ENCODE data around the gene THRAP3.

Gene THRAP3

DNA sequence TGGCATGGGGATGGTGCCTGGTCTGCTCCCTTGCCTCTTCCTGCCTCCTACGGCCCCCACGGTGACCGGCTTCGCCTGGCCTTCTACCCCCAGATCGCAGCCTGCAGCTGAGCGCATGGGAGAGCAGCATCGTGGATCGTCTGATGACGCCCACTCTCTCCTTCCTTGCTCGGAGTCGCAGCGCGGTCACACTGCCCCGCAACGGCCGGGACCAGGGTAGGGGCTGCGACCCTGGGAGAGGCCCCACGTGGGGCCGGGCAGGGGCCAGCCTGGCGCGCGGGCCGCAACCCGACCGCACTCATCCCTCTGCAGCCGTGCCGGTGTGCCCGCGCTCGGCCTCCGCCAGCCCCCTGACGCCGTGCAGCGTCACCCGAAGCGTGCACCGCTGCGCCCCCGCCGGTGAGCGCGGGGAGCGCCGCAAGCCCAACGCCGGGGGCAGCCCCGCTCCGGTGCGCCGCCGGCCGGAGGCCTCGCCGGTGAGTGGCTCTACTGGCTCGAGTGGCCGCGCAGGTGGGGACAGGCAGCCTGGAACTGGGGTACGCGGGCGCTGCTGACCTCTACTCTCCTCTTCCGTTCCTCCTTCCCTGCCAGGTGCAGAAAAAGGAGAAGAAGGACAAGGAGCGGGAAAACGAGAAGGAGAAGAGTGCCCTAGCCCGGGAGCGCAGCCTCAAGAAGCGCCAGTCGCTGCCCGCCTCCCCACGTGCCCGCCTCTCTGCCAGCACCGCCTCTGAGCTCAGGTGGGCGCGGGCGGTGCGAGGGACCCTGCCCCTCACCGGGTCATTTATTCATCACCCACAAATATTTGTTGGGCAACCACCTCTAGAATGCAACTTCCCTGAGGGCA is 47.9 kb upstream of the THRAP3 start:
- no peak overlapping the region for H2AFZ ChIP-seq (ENCODE audit: low read depth, low read length)
- no peaks in the 10 kb centered on the region for H3K4me1 ChIP-seq (ENCODE audit: insufficient read depth, low read length)
- no peak overlapping the region for H3K9ac ChIP-seq (ENCODE audit: low read depth, low read length)
- H3K4me3 ChIP-seq (ENCODE audit: low read depth in 1 of 2, low read length in 2 of 2): no peak overlapping the region
- H3K9me3 ChIP-seq (ENCODE audit: insufficient read depth, low read length, severe bottlenecking): no peaks in the 10 kb centered on the region
- no peak overlapping the region for H3K4me2 ChIP-seq (ENCODE audit: insufficient read depth, low read length)
- DNase-seq (no peak), ATAC-seq (ENCODE audit: insufficient read depth, low read depth) (no peak)
- H3K36me3 ChIP-seq (ENCODE audit: insufficient read depth, low read length): peaks cover 94% of the 10 kb centered on the region
- H3K79me2 ChIP-seq (ENCODE audit: insufficient read depth, low read length): no peaks in the 10 kb centered on the region
- peaks cover 36% of the 10 kb centered on the region for H4K20me1 ChIP-seq (ENCODE audit: insufficient read depth, low read length)
- TF ChIP-seq, protein P1, sequence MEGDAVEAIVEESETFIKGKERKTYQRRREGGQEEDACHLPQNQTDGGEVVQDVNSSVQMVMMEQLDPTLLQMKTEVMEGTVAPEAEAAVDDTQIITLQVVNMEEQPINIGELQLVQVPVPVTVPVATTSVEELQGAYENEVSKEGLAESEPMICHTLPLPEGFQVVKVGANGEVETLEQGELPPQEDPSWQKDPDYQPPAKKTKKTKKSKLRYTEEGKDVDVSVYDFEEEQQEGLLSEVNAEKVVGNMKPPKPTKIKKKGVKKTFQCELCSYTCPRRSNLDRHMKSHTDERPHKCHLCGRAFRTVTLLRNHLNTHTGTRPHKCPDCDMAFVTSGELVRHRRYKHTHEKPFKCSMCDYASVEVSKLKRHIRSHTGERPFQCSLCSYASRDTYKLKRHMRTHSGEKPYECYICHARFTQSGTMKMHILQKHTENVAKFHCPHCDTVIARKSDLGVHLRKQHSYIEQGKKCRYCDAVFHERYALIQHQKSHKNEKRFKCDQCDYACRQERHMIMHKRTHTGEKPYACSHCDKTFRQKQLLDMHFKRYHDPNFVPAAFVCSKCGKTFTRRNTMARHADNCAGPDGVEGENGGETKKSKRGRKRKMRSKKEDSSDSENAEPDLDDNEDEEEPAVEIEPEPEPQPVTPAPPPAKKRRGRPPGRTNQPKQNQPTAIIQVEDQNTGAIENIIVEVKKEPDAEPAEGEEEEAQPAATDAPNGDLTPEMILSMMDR (IDR thresholded peaks at IDR 0.05; ENCODE audit: borderline replicate concordance, extremely low read depth, low read length, poor library complexity, severe bottlenecking): no peak
- TF ChIP-seq EZH2 (IDR thresholded peaks at IDR 0.05; ENCODE audit: borderline replicate concordance, low read depth, low read length, severe bottlenecking): no peak
- no peaks in the 10 kb centered on the region for H3K27me3 ChIP-seq (ENCODE audit: insufficient read depth, low read length, poor library complexity)
- no peak overlapping the region for H3K27ac ChIP-seq (ENCODE audit: low read length)

DNA sequence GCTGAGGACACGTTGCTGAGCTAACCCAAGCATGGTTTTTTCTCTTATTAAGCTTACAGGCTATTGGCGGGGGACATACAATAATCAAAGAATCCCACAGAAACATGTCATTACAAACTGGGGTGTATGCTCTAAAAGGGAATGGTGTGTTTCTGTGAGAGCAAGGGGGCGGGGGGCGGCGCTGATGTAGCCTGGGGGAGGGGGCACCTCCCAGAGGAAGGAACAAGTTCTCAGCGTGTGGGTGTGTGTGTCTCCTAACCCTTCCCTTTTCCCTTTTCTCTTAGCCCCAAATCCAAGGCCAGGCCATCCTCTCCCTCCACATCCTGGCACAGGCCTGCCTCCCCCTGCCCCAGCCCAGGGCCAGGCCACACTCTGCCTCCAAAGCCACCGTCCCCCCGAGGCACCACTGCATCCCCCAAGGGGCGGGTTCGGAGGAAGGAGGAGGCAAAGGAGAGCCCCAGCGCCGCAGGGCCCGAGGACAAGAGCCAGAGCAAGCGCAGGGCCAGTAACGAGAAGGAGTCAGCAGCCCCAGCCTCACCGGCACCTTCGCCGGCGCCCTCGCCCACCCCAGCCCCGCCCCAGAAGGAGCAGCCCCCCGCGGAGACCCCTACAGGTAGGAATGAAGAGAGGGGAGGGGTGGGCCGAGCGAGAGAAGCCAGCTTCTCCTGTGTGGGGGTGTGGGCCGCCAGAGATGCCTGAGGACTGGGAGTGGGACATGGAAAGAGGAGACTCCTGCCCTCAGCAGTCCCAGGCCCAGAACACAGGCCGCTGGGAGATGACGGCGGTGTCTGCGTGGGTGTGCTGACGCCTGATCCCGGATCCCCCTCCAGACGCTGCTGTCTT is 46.4 kb upstream of the THRAP3 start:
- no peak for ATAC-seq (ENCODE audit: insufficient read depth, low read depth)
- peaks cover 30% of the 10 kb centered on the region for H4K20me1 ChIP-seq (ENCODE audit: insufficient read depth, low read length)
- H3K36me3 ChIP-seq (ENCODE audit: insufficient read depth, low read length): peaks cover 86% of the 10 kb centered on the region
- H3K9ac ChIP-seq (ENCODE audit: low read depth, low read length): no peak overlapping the region
- H3K27me3 ChIP-seq (ENCODE audit: insufficient read depth, low read length, poor library complexity): no peaks in the 10 kb centered on the region
- no peaks in the 10 kb centered on the region for H3K9me3 ChIP-seq (ENCODE audit: insufficient read depth, low read length, severe bottlenecking)
- H2AFZ ChIP-seq (ENCODE audit: low read depth, low read length): no peak overlapping the region
- no peak overlapping the region for H3K4me2 ChIP-seq (ENCODE audit: insufficient read depth, low read length)
- DNase-seq: no peak
- H3K4me3 ChIP-seq (ENCODE audit: low read depth in 1 of 2, low read length in 2 of 2): no peak overlapping the region
- no peak for TF ChIP-seq EZH2 (IDR thresholded peaks at IDR 0.05; ENCODE audit: borderline replicate concordance, low read depth, low read length, severe bottlenecking)
- TF ChIP-seq, protein P1 (IDR thresholded peaks at IDR 0.05; ENCODE audit: borderline replicate concordance, extremely low read depth, low read length, poor library complexity, severe bottlenecking): no peak
- H3K27ac ChIP-seq (ENCODE audit: low read length): no peak overlapping the region
- H3K4me1 ChIP-seq (ENCODE audit: insufficient read depth, low read length): no peaks in the 10 kb centered on the region
- H3K79me2 ChIP-seq (ENCODE audit: insufficient read depth, low read length): no peaks in the 10 kb centered on the region

DNA sequence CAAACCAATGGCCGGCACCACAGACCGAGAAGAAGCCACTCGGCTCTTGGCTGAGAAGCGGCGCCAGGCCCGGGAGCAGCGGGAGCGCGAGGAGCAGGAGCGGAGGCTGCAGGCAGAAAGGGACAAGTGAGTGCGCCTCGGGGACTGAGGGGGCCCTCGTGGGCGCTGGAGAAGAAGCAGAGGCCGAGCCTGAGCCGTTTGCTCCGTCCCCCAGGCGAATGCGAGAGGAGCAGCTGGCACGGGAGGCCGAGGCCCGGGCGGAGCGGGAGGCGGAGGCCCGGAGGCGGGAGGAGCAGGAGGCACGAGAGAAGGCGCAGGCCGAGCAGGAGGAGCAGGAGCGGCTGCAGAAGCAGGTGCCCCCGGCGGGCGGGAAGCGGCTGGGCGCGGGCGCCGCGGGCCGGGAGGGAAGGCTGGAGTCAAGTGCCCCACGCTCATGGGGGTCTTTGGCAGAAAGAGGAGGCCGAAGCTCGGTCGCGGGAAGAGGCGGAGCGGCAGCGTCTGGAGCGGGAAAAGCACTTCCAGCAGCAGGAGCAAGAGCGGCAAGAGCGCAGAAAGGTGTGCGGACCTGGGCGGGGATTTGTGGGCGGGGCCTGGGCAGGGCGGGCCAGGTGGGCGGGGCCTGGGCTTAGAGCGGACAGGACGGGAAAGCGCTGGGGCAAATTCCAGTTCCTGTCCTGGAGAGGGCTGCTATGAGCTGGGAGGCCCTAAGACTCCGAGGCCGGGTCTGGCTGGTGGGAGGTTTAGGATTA is 45.6 kb upstream of the THRAP3 start:
- peaks cover 77% of the 10 kb centered on the region for H3K36me3 ChIP-seq (ENCODE audit: insufficient read depth, low read length)
- no peak overlapping the region for H3K4me3 ChIP-seq (ENCODE audit: low read depth in 1 of 2, low read length in 2 of 2)
- no peak overlapping the region for H3K9ac ChIP-seq (ENCODE audit: low read depth, low read length)

More for the DNA sequence above, 45.6 kb upstream of the THRAP3 start:
- no peak for TF ChIP-seq EZH2 (IDR thresholded peaks at IDR 0.05; ENCODE audit: borderline replicate concordance, low read depth, low read length, severe bottlenecking)
- TF ChIP-seq, protein P1 (IDR thresholded peaks at IDR 0.05; ENCODE audit: borderline replicate concordance, extremely low read depth, low read length, poor library complexity, severe bottlenecking): no peak
- H2AFZ ChIP-seq (ENCODE audit: low read depth, low read length): no peak overlapping the region
- no peaks in the 10 kb centered on the region for H3K4me1 ChIP-seq (ENCODE audit: insufficient read depth, low read length)
- H3K9me3 ChIP-seq (ENCODE audit: insufficient read depth, low read length, severe bottlenecking): no peaks in the 10 kb centered on the region
- H3K27me3 ChIP-seq (ENCODE audit: insufficient read depth, low read length, poor library complexity): no peaks in the 10 kb centered on the region
- no peak overlapping the region for H3K4me2 ChIP-seq (ENCODE audit: insufficient read depth, low read length)
- no peaks in the 10 kb centered on the region for H3K79me2 ChIP-seq (ENCODE audit: insufficient read depth, low read length)
- H3K27ac ChIP-seq (ENCODE audit: low read length): no peak overlapping the region
- no peak for ATAC-seq (ENCODE audit: insufficient read depth, low read depth)
- peaks cover 29% of the 10 kb centered on the region for H4K20me1 ChIP-seq (ENCODE audit: insufficient read depth, low read length)
- DNase-seq: no peak
